GM12878 (cell line): Measurements from ENCODE around the gene HPSE. TPM values are rescaled to one million over a fixed set of nuclear protein-coding genes. Genes with fewer than 3 reads are reported as not detected.
A peak's percentile ranks its signal among the peaks of the same experiment; 100 is the strongest.

ENCODE experiments used
- ATAC-seq: fragments of 200-7000 bp; cut with Tn5 transposase; 3 replicates; pipeline ENCODE4 v1.9.1; 2020; ENCODE audit warnings: mild to moderate bottlenecking, moderate library complexity
- BruUV-seq: library from RNA; stranded (reverse); fragments of 400-500 nt; replicated peaks from 2 replicates; lab custom pipeline; 2021; lab: Mats Ljungman, UMichigan
- CTCF ChIA-PET: fragments of 300-600 bp; sonication (Branson Sonifier 250); formaldehyde crosslinking; extraction: SDS; loops from one replicate; lab custom pipeline; 2021; ENCODE audit warnings: inconsistent platforms; lab: Yijun Ruan, JAX
- POLR2A ChIA-PET: fragments of 350-600 bp; formaldehyde crosslinking; extraction: SDS; loops from one replicate; lab custom pipeline; 2021; ENCODE audit warnings: inconsistent platforms; lab: Charles Lee
- RAD21 ChIA-PET: fragments of 300-600 bp; sonication (Branson Sonifier 250); formaldehyde crosslinking; loops from one replicate; lab custom pipeline; 2023; ENCODE audit warnings: antibody characterized with exemption; ENCODE audit not compliant: unreplicated experiment; lab: Charles Lee
- SMC1A ChIA-PET: fragments of 300-600 bp; sonication (Branson Sonifier 250); formaldehyde crosslinking; loops from one replicate; lab custom pipeline; 2023; ENCODE audit not compliant: unreplicated experiment, uncharacterized antibody; lab: Charles Lee
- DNase-seq: peaks from one replicate; pipeline ENCODE4 v3.0.0-alpha.2; 2011; ENCODE audit warnings: low read depth, low spot score
- FAIRE-seq: peaks from 3 replicates; lab custom pipeline; 2011; peaks lifted over from hg19 to GRCh38; lab: Jason Lieb, UNC
- H2AFZ ChIP-seq: 2 replicates; pipeline ENCODE4 v1.6.0; 2011; ENCODE audit warnings: low read depth, low read length, control low read depth; ENCODE audit not compliant: control insufficient read depth
- H3K27ac ChIP-seq: 2 replicates; pipeline ENCODE4 v1.5.1; 2011; ENCODE audit warnings: control low read depth; ENCODE audit not compliant: control insufficient read depth, insufficient read depth
- H3K27me3 ChIP-seq, 2 experiments: replicated peaks in 1 of 2; 2 replicates each; pipeline versions ENCODE4 v1.6.0 to v1.6.1; 2011; ENCODE audit warnings: low read length in 1 of 2; ENCODE audit not compliant: control insufficient read depth in 2 of 2, insufficient read depth in 2 of 2
- H3K36me3 ChIP-seq, 2 experiments: 2 replicates each; pipeline ENCODE4 v1.5.1; 2011; ENCODE audit warnings: low read length in 1 of 2; ENCODE audit not compliant: control insufficient read depth in 2 of 2, insufficient read depth in 2 of 2
- H3K4me1 ChIP-seq: 2 replicates; pipeline ENCODE4 v1.6.1; 2011; ENCODE audit warnings: mild to moderate bottlenecking, low read length, moderate library complexity, mixed read lengths; ENCODE audit not compliant: control insufficient read depth, insufficient read depth
- H3K4me2 ChIP-seq: 2 replicates; pipeline ENCODE4 v1.6.0; 2011; ENCODE audit warnings: control low read depth; ENCODE audit not compliant: control insufficient read depth, insufficient read depth
- H3K4me3 ChIP-seq: fragments of 200-600 bp; sonication (generic); 2 replicates; pipeline ENCODE4 v1.5.1; 2016
- H3K79me2 ChIP-seq: 2 replicates; pipeline ENCODE4 v1.6.0; 2011; ENCODE audit warnings: low read length; ENCODE audit not compliant: control insufficient read depth, insufficient read depth
- H3K9ac ChIP-seq: 2 replicates; pipeline ENCODE4 v1.8.0; 2011; ENCODE audit warnings: low read length, control low read depth, mixed read lengths; ENCODE audit not compliant: control insufficient read depth, insufficient read depth
- H3K9me3 ChIP-seq: replicated peaks from 3 replicates; pipeline ENCODE4 v1.5.1; 2011; ENCODE audit warnings: mild to moderate bottlenecking, low read length; ENCODE audit not compliant: control insufficient read depth, insufficient read depth
- H4K20me1 ChIP-seq: 2 replicates; pipeline ENCODE4 v1.6.0; 2011; ENCODE audit not compliant: control insufficient read depth, insufficient read depth
- CREB1 ChIP-seq: IDR thresholded peaks from 2 replicates; pipeline ENCODE4 v1.6.1; 2012; ENCODE audit warnings: low read depth, mild to moderate bottlenecking, inconsistent platforms
- IRF4 ChIP-seq: IDR thresholded peaks from 2 replicates; pipeline ENCODE4 v1.6.1; 2011; ENCODE audit warnings: low read depth, low read length
- RAD21 ChIP-seq: IDR thresholded peaks from 2 replicates; pipeline ENCODE4 v1.6.1; 2011; ENCODE audit warnings: mild to moderate bottlenecking, low read depth, low read length, moderate library complexity; ENCODE audit not compliant: insufficient read depth
- SP1 ChIP-seq: IDR thresholded peaks from one replicate; pipeline ENCODE4 v1.6.1; 2011; ENCODE audit warnings: low read depth, low read length
- WGBS: methylation state at CpG from one replicate; pipeline ENCODE4 v1.1.6; 2016; ENCODE audit warnings: low lambda C conversion rate; ENCODE audit not compliant: insufficient replicate concordance, insufficient coverage; ENCODE audit errors: missing lambda C conversion rate; 5-methylcytosine and 5-hydroxymethylcytosine counted together
- in situ Hi-C: fragments of 300-500 bp; cut with MboI; formaldehyde crosslinking; loops from 9 replicates; pipeline ENCODE4 v1.14.3; 2018; ENCODE audit warnings: mixed read lengths
- intact Hi-C: fragments of 100-400 bp; cut with micrococcal nuclease; formaldehyde crosslinking; loops from one replicate; pipeline ENCODE4 v1.14.2; 2022; ENCODE audit not compliant: unreplicated experiment
- polyA plus RNA-seq, 11 experiments: library from polyadenylated mRNA; depleted of rRNA in 4 of 11; unstranded in 6 of 11; stranded (reverse) in 5 of 11; fragments of >200 nt; fragmentation: Nextera tagmentation in 4 of 11; fragmentation: Illumina TruSeq in 1 of 11; extraction: Ambion mirVana in 4 of 11; extraction: Trizol in 1 of 11; gene quantifications; 1 replicate in 1 of 11; 2 replicates in 10 of 11; pipeline versions ENCODE4 v1.2.1 to v1.2.3, GENCODE V29; 2011 to 2016; ENCODE audit warnings: inconsistent platforms in 2 of 11, missing spikeins in 2 of 11, low read depth in 1 of 11
- total RNA-seq, 4 experiments: library from RNA; depleted of rRNA in 3 of 4; stranded (reverse); fragments of >200 nt in 3 of 4; fragmentation: Illumina TruSeq in 1 of 4; extraction: Trizol in 1 of 4; gene quantifications; 2 replicates each; pipeline versions ENCODE4 v1.2.1 to v1.2.3, GENCODE V29; 2013 to 2021
- TF ChIP-seq, protein P1 (sequence below): IDR thresholded peaks from 2 replicates; pipeline ENCODE4 v1.6.1; 2012; ENCODE audit warnings: low read depth, low read length, improper control_type of control experiment
- TF ChIP-seq, protein P2 (sequence below): fragments of 150-350 bp; IDR thresholded peaks from 2 replicates; pipeline ENCODE4 v1.6.1; 2016; ENCODE audit warnings: low read depth, low read length
- TF ChIP-seq, protein P3 (sequence below): fragments of 450-650 bp; IDR thresholded peaks from 2 replicates; pipeline ENCODE4 v1.6.1; 2017; ENCODE audit warnings: antibody characterized with exemption, mild to moderate bottlenecking, moderate library complexity

Gene HPSE
- total and polyA plus RNA-seq, 10 of the 15 experiments (the other 5 are each of a cell fraction or from before 2014, with no cell fraction given): 0.16 to 0.89 (median 0.58) TPM

DNA sequence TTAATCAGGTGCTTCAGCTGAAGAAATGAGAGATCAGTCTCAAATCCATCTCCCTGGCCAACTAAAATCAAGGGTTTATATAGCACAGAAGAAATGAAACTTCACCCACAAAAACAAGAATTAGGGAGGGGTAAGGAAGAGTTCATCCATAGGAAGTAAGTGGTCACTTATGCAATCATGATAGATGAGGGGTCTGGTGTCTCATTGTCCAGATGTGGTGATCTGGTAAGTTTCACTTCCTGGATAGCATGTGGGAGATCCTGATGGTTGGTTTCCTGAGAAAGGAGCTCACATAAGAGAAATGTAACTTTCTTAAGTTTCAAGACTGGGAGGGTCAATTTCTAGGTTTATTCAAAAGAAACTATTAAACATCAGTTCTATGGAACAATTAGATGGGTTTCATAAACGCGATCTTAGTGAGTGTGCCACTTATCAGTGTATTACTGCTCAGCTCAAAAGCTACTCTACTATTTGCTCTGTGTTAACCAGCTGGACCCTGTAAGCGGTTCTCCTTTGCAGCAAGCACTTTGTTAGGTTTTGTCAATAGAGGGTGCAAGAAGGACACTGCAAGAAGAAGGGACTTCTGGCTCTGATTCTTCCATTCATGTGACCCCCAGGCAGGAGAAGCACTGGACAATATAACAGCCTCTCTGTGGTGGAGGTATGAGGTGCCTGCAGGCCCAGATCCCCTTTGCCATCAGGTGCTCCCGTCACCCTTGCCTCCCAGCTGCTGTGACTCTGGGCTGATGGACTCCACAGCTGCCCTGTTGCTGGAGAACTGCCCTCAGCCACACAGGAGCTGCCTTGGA, 35.4 kb upstream of the HPSE start:
- no peak overlapping the region for H2AFZ ChIP-seq
- WGBS: 57% methylated on average over 4 of the region's 4 CpGs
- in situ Hi-C loops (no loop called here), intact Hi-C loops (no loop called here)
- no peaks in the 10 kb centered on the region for H3K9me3 ChIP-seq
- H3K27ac ChIP-seq: no peak overlapping the region
- H3K4me1 ChIP-seq: no peaks in the 10 kb centered on the region
- ATAC-seq (no peak; the same call in 2 of the 3 replicates), DNase-seq (no peak), FAIRE-seq (no peak)
- no peaks in the 10 kb centered on the region for H3K36me3 ChIP-seq
- POLR2A ChIA-PET: interaction anchor here (0.5 kb wide), 1 partner anchor 49 kb away, joined by 3 read pairs; no protein-coding TSS in a partner anchor
- H3K27me3 ChIP-seq: no peaks in the 10 kb centered on the region
- H3K9ac ChIP-seq: no peak overlapping the region
- no peaks in the 10 kb centered on the region for H3K79me2 ChIP-seq
- CTCF ChIA-PET: interaction anchor here (1.3 kb wide), 1 partner anchor 8 kb away, joined by 4 read pairs; no protein-coding TSS in a partner anchor
- SMC1A ChIA-PET: interaction anchor here (1.4 kb wide), 1 partner anchor 13 kb away, joined by 4 read pairs; no protein-coding TSS in a partner anchor
- peak; percentile 20; the same call in 1 of the 2 replicates for TF ChIP-seq RAD21
- TF ChIP-seq SP1: no peak
- H3K4me2 ChIP-seq: no peak overlapping the region
- no peaks in the 10 kb centered on the region for H4K20me1 ChIP-seq
- H3K4me3 ChIP-seq: no peak overlapping the region
- RAD21 ChIA-PET: no interaction called here
- BruUV-seq: no TSS peak

DNA sequence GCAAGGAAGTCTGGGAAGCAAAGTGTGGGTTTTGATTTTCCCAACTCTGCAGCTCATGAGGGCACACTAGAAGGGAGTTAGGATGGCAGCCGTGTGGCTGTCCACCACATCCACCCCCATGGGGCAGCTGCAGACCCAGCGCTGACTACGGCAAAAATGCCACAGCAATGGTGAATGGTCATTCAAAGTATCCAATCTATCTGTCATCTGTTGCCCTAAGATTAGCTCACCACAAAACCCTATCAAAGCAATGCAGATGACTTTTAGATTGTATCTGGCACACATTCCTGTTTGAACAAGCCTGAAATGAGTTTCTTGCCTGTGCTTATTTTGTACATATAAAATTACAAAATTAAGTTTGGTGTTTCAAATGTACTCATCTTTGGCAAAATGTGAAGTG, 29.7 kb upstream of the HPSE start:
- no peaks in the 10 kb centered on the region for H3K79me2 ChIP-seq
- intact Hi-C loops: loop anchor here (5.0 kb wide), 2 partner anchors 78 to 278 kb away; no protein-coding TSS in a partner anchor
- SMC1A ChIA-PET: interaction anchor here (0.8 kb wide), 1 partner anchor 865 kb away, joined by 3 read pairs; no protein-coding TSS in a partner anchor
- H3K9ac ChIP-seq: no peak overlapping the region
- H3K4me1 ChIP-seq: no peaks in the 10 kb centered on the region
- no peak overlapping the region for H3K4me3 ChIP-seq
- POLR2A ChIA-PET: no interaction called here
- WGBS: 71% methylated on average over 3 of the region's 3 CpGs
- ATAC-seq (no peak), DNase-seq (no peak), FAIRE-seq (no peak)
- no peak overlapping the region for H3K27ac ChIP-seq
- no peak overlapping the region for H2AFZ ChIP-seq
- no peaks in the 10 kb centered on the region for H3K27me3 ChIP-seq
- H3K9me3 ChIP-seq: no peaks in the 10 kb centered on the region
- H3K36me3 ChIP-seq: no peaks in the 10 kb centered on the region
- H4K20me1 ChIP-seq: no peaks in the 10 kb centered on the region
- CTCF ChIA-PET: no interaction called here
- no peak overlapping the region for H3K4me2 ChIP-seq
- RAD21 ChIA-PET: no interaction called here
- BruUV-seq: no TSS peak
- in situ Hi-C loops: no loop called here
- TF ChIP-seq, protein P1, sequence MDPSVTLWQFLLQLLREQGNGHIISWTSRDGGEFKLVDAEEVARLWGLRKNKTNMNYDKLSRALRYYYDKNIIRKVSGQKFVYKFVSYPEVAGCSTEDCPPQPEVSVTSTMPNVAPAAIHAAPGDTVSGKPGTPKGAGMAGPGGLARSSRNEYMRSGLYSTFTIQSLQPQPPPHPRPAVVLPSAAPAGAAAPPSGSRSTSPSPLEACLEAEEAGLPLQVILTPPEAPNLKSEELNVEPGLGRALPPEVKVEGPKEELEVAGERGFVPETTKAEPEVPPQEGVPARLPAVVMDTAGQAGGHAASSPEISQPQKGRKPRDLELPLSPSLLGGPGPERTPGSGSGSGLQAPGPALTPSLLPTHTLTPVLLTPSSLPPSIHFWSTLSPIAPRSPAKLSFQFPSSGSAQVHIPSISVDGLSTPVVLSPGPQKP: no peak
- TF ChIP-seq, protein P2, sequence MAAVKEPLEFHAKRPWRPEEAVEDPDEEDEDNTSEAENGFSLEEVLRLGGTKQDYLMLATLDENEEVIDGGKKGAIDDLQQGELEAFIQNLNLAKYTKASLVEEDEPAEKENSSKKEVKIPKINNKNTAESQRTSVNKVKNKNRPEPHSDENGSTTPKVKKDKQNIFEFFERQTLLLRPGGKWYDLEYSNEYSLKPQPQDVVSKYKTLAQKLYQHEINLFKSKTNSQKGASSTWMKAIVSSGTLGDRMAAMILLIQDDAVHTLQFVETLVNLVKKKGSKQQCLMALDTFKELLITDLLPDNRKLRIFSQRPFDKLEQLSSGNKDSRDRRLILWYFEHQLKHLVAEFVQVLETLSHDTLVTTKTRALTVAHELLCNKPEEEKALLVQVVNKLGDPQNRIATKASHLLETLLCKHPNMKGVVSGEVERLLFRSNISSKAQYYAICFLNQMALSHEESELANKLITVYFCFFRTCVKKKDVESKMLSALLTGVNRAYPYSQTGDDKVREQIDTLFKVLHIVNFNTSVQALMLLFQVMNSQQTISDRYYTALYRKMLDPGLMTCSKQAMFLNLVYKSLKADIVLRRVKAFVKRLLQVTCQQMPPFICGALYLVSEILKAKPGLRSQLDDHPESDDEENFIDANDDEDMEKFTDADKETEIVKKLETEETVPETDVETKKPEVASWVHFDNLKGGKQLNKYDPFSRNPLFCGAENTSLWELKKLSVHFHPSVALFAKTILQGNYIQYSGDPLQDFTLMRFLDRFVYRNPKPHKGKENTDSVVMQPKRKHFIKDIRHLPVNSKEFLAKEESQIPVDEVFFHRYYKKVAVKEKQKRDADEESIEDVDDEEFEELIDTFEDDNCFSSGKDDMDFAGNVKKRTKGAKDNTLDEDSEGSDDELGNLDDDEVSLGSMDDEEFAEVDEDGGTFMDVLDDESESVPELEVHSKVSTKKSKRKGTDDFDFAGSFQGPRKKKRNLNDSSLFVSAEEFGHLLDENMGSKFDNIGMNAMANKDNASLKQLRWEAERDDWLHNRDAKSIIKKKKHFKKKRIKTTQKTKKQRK: no peak
- TF ChIP-seq IRF4 (no peak), SP1 (no peak), CREB1 (no peak)
- TF ChIP-seq, protein P3, sequence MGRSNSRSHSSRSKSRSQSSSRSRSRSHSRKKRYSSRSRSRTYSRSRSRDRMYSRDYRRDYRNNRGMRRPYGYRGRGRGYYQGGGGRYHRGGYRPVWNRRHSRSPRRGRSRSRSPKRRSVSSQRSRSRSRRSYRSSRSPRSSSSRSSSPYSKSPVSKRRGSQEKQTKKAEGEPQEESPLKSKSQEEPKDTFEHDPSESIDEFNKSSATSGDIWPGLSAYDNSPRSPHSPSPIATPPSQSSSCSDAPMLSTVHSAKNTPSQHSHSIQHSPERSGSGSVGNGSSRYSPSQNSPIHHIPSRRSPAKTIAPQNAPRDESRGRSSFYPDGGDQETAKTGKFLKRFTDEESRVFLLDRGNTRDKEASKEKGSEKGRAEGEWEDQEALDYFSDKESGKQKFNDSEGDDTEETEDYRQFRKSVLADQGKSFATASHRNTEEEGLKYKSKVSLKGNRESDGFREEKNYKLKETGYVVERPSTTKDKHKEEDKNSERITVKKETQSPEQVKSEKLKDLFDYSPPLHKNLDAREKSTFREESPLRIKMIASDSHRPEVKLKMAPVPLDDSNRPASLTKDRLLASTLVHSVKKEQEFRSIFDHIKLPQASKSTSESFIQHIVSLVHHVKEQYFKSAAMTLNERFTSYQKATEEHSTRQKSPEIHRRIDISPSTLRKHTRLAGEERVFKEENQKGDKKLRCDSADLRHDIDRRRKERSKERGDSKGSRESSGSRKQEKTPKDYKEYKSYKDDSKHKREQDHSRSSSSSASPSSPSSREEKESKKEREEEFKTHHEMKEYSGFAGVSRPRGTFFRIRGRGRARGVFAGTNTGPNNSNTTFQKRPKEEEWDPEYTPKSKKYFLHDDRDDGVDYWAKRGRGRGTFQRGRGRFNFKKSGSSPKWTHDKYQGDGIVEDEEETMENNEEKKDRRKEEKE: no peak
